HCT116 (cell line): ENCODE data around the gene USP32.

Experiments used
- CEBPB ChIP-seq: IDR thresholded peaks from 2 replicates; pipeline ENCODE4 v1.6.1; 2012; ENCODE audit warnings: low read depth
- EZH2 ChIP-seq: fragments of 200-600 bp; sonication (generic); IDR thresholded peaks from 2 replicates; pipeline ENCODE4 v1.6.1; 2017; ENCODE audit warnings: antibody characterized with exemption, mixed run types
- JUND ChIP-seq: IDR thresholded peaks from 2 replicates; pipeline ENCODE4 v1.6.1; 2012
- POLR2A ChIP-seq: IDR thresholded peaks from 2 replicates; pipeline ENCODE4 v1.7.0; 2011; ENCODE audit warnings: borderline replicate concordance; ENCODE audit not compliant: insufficient read depth, insufficient read length; ENCODE audit errors: extremely low read depth
- POLR2AphosphoS5 ChIP-seq: IDR thresholded peaks from 2 replicates; pipeline ENCODE4 v1.6.1; 2011; ENCODE audit warnings: mild to moderate bottlenecking, low read depth, low read length, moderate library complexity
- SP1 ChIP-seq: IDR thresholded peaks from 2 replicates; pipeline ENCODE4 v1.6.1; 2012; ENCODE audit warnings: low read depth
- YY1 ChIP-seq: IDR thresholded peaks from 2 replicates; pipeline ENCODE4 v1.6.1; 2011; ENCODE audit warnings: low read length, low read depth, moderate library complexity, mild to moderate bottlenecking; ENCODE audit not compliant: insufficient replicate concordance; ENCODE audit errors: extremely low read depth
- TF ChIP-seq, protein P1 (sequence below), 3 experiments: fragments of 200-600 bp in 1 of 3; sonication (generic) in 1 of 3; IDR thresholded peaks in 2 of 3; conservative IDR thresholded peaks in 1 of 3; 2 replicates each; pipeline ENCODE4 v1.5.1; 2012 to 2017; ENCODE audit warnings: low read depth in 2 of 3, low read length in 2 of 3, antibody characterized with exemption in 1 of 3, borderline replicate concordance in 1 of 3, control low read depth in 1 of 3, mild to moderate bottlenecking in 1 of 3, mixed read lengths in 1 of 3, mixed run types in 1 of 3, moderate library complexity in 1 of 3; ENCODE audit not compliant: insufficient read depth in 1 of 3
- TF ChIP-seq, protein P2 (sequence below): IDR thresholded peaks from 2 replicates; pipeline ENCODE4 v1.6.1; 2012; ENCODE audit warnings: low read depth
- TF ChIP-seq, protein P3 (sequence below): IDR thresholded peaks from 2 replicates; pipeline ENCODE4 v1.6.1; 2012
- TF ChIP-seq, protein P4 (sequence below): IDR thresholded peaks from 2 replicates; pipeline ENCODE4 v1.6.1; 2012

DNA sequence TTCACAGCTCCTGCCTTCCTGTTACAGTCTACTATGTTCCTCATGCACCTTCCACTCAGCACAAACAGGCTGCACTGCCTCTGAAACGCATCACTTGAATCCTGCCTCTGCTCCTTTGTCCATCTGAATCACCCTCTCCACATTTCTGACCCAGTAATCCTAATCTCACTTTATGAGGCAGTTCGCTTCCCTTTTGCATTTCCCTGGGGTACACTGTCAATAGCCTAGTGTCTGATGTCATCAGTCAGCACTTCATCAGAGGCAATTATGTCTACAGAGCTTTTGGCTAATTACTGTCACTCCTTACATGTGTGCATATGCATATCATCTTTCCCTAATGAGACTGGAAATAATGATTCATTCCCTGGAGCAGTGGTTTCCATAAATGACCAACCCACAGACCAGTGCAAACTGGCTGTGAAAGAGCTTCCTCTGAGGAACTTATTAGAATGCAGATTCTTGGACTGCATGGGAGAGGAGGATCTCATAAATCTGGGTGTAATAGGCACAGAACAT lies 218.6 kb downstream of the USP32 start:
- TF ChIP-seq, protein P1, sequence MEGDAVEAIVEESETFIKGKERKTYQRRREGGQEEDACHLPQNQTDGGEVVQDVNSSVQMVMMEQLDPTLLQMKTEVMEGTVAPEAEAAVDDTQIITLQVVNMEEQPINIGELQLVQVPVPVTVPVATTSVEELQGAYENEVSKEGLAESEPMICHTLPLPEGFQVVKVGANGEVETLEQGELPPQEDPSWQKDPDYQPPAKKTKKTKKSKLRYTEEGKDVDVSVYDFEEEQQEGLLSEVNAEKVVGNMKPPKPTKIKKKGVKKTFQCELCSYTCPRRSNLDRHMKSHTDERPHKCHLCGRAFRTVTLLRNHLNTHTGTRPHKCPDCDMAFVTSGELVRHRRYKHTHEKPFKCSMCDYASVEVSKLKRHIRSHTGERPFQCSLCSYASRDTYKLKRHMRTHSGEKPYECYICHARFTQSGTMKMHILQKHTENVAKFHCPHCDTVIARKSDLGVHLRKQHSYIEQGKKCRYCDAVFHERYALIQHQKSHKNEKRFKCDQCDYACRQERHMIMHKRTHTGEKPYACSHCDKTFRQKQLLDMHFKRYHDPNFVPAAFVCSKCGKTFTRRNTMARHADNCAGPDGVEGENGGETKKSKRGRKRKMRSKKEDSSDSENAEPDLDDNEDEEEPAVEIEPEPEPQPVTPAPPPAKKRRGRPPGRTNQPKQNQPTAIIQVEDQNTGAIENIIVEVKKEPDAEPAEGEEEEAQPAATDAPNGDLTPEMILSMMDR (IDR thresholded peaks at IDR 0.05 in 2 of 3, conservative IDR thresholded peaks at IDR 0.05 in 1 of 3; ENCODE audit: borderline replicate concordance in 1 of 3, insufficient read depth in 1 of 3, low read depth in 2 of 3, low read length in 2 of 3), result no peak
- TF ChIP-seq, protein P2, sequence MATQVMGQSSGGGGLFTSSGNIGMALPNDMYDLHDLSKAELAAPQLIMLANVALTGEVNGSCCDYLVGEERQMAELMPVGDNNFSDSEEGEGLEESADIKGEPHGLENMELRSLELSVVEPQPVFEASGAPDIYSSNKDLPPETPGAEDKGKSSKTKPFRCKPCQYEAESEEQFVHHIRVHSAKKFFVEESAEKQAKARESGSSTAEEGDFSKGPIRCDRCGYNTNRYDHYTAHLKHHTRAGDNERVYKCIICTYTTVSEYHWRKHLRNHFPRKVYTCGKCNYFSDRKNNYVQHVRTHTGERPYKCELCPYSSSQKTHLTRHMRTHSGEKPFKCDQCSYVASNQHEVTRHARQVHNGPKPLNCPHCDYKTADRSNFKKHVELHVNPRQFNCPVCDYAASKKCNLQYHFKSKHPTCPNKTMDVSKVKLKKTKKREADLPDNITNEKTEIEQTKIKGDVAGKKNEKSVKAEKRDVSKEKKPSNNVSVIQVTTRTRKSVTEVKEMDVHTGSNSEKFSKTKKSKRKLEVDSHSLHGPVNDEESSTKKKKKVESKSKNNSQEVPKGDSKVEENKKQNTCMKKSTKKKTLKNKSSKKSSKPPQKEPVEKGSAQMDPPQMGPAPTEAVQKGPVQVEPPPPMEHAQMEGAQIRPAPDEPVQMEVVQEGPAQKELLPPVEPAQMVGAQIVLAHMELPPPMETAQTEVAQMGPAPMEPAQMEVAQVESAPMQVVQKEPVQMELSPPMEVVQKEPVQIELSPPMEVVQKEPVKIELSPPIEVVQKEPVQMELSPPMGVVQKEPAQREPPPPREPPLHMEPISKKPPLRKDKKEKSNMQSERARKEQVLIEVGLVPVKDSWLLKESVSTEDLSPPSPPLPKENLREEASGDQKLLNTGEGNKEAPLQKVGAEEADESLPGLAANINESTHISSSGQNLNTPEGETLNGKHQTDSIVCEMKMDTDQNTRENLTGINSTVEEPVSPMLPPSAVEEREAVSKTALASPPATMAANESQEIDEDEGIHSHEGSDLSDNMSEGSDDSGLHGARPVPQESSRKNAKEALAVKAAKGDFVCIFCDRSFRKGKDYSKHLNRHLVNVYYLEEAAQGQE, result no peak
- no peak for TF ChIP-seq YY1
- TF ChIP-seq JUND, result no peak
- TF ChIP-seq POLR2A, result no peak
- no peak for TF ChIP-seq EZH2
- no peak for TF ChIP-seq POLR2AphosphoS5
- no peak for TF ChIP-seq CEBPB
- TF ChIP-seq SP1, result no peak
- TF ChIP-seq, protein P3, sequence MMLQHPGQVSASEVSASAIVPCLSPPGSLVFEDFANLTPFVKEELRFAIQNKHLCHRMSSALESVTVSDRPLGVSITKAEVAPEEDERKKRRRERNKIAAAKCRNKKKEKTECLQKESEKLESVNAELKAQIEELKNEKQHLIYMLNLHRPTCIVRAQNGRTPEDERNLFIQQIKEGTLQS, result no peak
- TF ChIP-seq, protein P4, sequence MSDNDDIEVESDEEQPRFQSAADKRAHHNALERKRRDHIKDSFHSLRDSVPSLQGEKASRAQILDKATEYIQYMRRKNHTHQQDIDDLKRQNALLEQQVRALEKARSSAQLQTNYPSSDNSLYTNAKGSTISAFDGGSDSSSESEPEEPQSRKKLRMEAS, result no peak
